PFSK-1 (cell line): ENCODE measurements around the gene INKA2.

Source experiments
- REST ChIP-seq, 2 experiments: IDR thresholded peaks; 2 replicates each; pipeline versions ENCODE4 v1.6.1 to v1.8.0; 2011 to 2012; ENCODE audit warnings: low read depth in 2 of 2, low read length in 2 of 2, control low read depth in 1 of 2, inconsistent platforms in 1 of 2, mild to moderate bottlenecking in 1 of 2, moderate library complexity in 1 of 2; ENCODE audit not compliant: insufficient read depth in 1 of 2
- SIN3A ChIP-seq: IDR thresholded peaks from 2 replicates; pipeline ENCODE4 v1.6.1; 2012; ENCODE audit warnings: mild to moderate bottlenecking, low read length, moderate library complexity, borderline replicate concordance; ENCODE audit not compliant: insufficient read depth

- TF ChIP-seq REST (IDR thresholded peaks at IDR 0.05; ENCODE audit: insufficient read depth in 1 of 2, low read depth in 2 of 2, low read length in 2 of 2) (no peak), SIN3A (no peak)
These were observed 36.8 kb upstream of the INKA2 start for GRCh38 chr1:111775966-111776365.
